Stimulated activated CD8-positive, alpha-beta memory T cell treated with anti-CD3 and anti-CD28 coated beads, Interleukin-15, amount 100 ng/mL, for 1 hour (primary cell): Measurements from ENCODE around the gene BMERB1.
"Not testable (repeated sequence)": the region's sequence is repeated elsewhere in the genome, so short reads cannot be mapped to it uniquely, and the experiment has no call there.

Source experiments
- DNase-seq: peaks from one replicate; pipeline ENCODE4 v3.0.0-alpha.2; 2020; ENCODE audit warnings: low read depth

The BMERB1 gene

GRCh38 chr16:15594711-15595320, 160.4 kb downstream of the BMERB1 start:
- no peak for DNase-seq

- DNase-seq: no peak
Observed at GRCh38 chr16:15597135-15597534, 162.7 kb downstream of the BMERB1 start.

GRCh38 chr16:15597822-15598647, 163.6 kb downstream of the BMERB1 start:
- no peak for DNase-seq

GRCh38 chr16:15598648-15599190, 164.3 kb downstream of the BMERB1 start:
- no peak for DNase-seq

- DNase-seq: no peak
Observed at GRCh38 chr16:15599303-15600070, 165.1 kb downstream of the BMERB1 start.

GRCh38 chr16:15601212-15601879, 167.0 kb downstream of the BMERB1 start:
- DNase-seq: no peak

GRCh38 chr16:15602285-15603044, 168.1 kb downstream of the BMERB1 start:
- no peak for DNase-seq

- no peak for DNase-seq
Observed at GRCh38 chr16:15604460-15605440, 170.4 kb downstream of the BMERB1 start.

- DNase-seq: no peak
Observed at GRCh38 chr16:15605839-15606517, 171.6 kb downstream of the BMERB1 start.

GRCh38 chr16:15606518-15607220, 172.3 kb downstream of the BMERB1 start:
- DNase-seq: no peak

GRCh38 chr16:15607221-15607699, 172.9 kb downstream of the BMERB1 start:
- not testable (repeated sequence) for DNase-seq

- DNase-seq: no peak
Observed at GRCh38 chr16:15607700-15608396, 173.5 kb downstream of the BMERB1 start.

- DNase-seq: no peak
Observed at GRCh38 chr16:15608398-15609285, 174.3 kb downstream of the BMERB1 start.

GRCh38 chr16:15609286-15609649, 174.9 kb downstream of the BMERB1 start:
- DNase-seq: no peak

GRCh38 chr16:15610369-15610871, 176.0 kb downstream of the BMERB1 start:
- DNase-seq: no peak

GRCh38 chr16:15611610-15612009, 177.2 kb downstream of the BMERB1 start:
- DNase-seq: no peak

- DNase-seq: no peak
Observed at GRCh38 chr16:15613676-15614075, 179.3 kb downstream of the BMERB1 start.
